HepG2 (cell line): Measurements from ENCODE around the gene GPR25. TPM values are rescaled to one million over a fixed set of nuclear protein-coding genes. Genes with fewer than 3 reads are reported as not detected.
A peak's percentile ranks its signal among the peaks of the same experiment; 100 is the strongest.

Source experiments
- ATAC-seq: fragments of 200-7000 bp; cut with Tn5 transposase; 3 replicates; pipeline ENCODE4 v1.9.1; 2020; ENCODE audit warnings: mild to moderate bottlenecking, moderate library complexity
- BruUV-seq: library from RNA; stranded (reverse); fragments of 400-500 nt; replicated peaks from 2 replicates; lab custom pipeline; 2021; lab: Mats Ljungman, UMichigan
- CTCF ChIA-PET: fragments of 300-600 bp; formaldehyde crosslinking; extraction: SDS; loops from one replicate; lab custom pipeline; 2021; ENCODE audit warnings: low total read pairs, inconsistent platforms, low intra/inter-chr PET ratio; lab: Yijun Ruan, JAX
- POLR2A ChIA-PET: fragments of 350-600 bp; sonication (Branson Sonifier 250); formaldehyde crosslinking; loops from one replicate; lab custom pipeline; 2020; ENCODE audit warnings: antibody characterized with exemption, inconsistent platforms; lab: Yijun Ruan, JAX
- DNase-seq: peaks from one replicate; pipeline ENCODE4 v3.0.0-alpha.2; 2015; ENCODE audit warnings: low spot score
- FAIRE-seq: peaks from 3 replicates; lab custom pipeline; 2011; peaks lifted over from hg19 to GRCh38; lab: Jason Lieb, UNC
- H2AFZ ChIP-seq: one replicate; pipeline ENCODE4 v1.6.1; 2011; ENCODE audit warnings: low read length, inconsistent platforms
- H3K27ac ChIP-seq: fragments of 300-600 bp; 3 replicates; pipeline ENCODE4 v1.8.0; 2011; ENCODE audit warnings: mixed run types, mild to moderate bottlenecking, mixed read lengths, low read length, inconsistent platforms; ENCODE audit not compliant: insufficient read depth; ENCODE audit errors: extremely low read length
- H3K27me3 ChIP-seq, 2 experiments: fragments of 200-600 bp in 1 of 2; 2 replicates in 1 of 2; 3 replicates in 1 of 2; pipeline versions ENCODE4 v1.6.0 to v1.8.0; 2011; ENCODE audit warnings: low read length in 2 of 2, mild to moderate bottlenecking in 2 of 2, moderate library complexity in 2 of 2, inconsistent platforms in 1 of 2; ENCODE audit not compliant: insufficient read depth in 2 of 2, control insufficient read depth in 1 of 2
- H3K36me3 ChIP-seq, 2 experiments: fragments of 200-600 bp in 1 of 2; replicated peaks in 1 of 2; 2 replicates in 1 of 2; 3 replicates in 1 of 2; pipeline versions ENCODE4 v1.5.1 to v1.8.0; 2011; ENCODE audit warnings: low read length in 2 of 2, inconsistent platforms in 1 of 2; ENCODE audit not compliant: insufficient read depth in 2 of 2, control insufficient read depth in 1 of 2
- H3K4me1 ChIP-seq: 2 replicates; pipeline ENCODE4 v1.5.1; 2012; ENCODE audit warnings: low read length, inconsistent platforms; ENCODE audit not compliant: insufficient read depth
- H3K4me2 ChIP-seq: 2 replicates; pipeline ENCODE4 v1.6.0; 2011; ENCODE audit warnings: low read depth, low read length, inconsistent platforms
- H3K4me3 ChIP-seq, 3 experiments: fragments of 200-600 bp in 1 of 3; sonication (generic), shearing (Covaris generic) in 1 of 3; replicated peaks in 1 of 3; 2 replicates each; pipeline ENCODE4 v1.5.1; 2011 to 2016; ENCODE audit warnings: low read length in 3 of 3, inconsistent platforms in 2 of 3, low read depth in 2 of 3, mild to moderate bottlenecking in 2 of 3, control low read depth in 1 of 3, mixed read lengths in 1 of 3; ENCODE audit not compliant: insufficient read depth in 1 of 3
- H3K79me2 ChIP-seq: one replicate; pipeline ENCODE4 v1.6.1; 2011; ENCODE audit warnings: low read length, inconsistent platforms; ENCODE audit not compliant: insufficient read depth
- H3K9ac ChIP-seq: 2 replicates; pipeline ENCODE4 v1.6.0; 2011; ENCODE audit warnings: mild to moderate bottlenecking, low read depth, low read length, inconsistent platforms; ENCODE audit not compliant: insufficient read depth
- H3K9me3 ChIP-seq: 2 replicates; pipeline ENCODE4 v1.5.1; 2012; ENCODE audit warnings: mild to moderate bottlenecking, low read length
- H4K20me1 ChIP-seq: 2 replicates; pipeline ENCODE4 v1.6.0; 2011; ENCODE audit warnings: inconsistent platforms, mild to moderate bottlenecking, low read length, moderate library complexity; ENCODE audit not compliant: insufficient read depth
- AKNA ChIP-seq: sonication (generic); formaldehyde crosslinking; IDR thresholded peaks from 2 replicates; pipeline ENCODE4 v1.4.0; 2020; ENCODE audit warnings: missing genetic modification reagents, borderline replicate concordance
- BHLHE40 ChIP-seq: IDR thresholded peaks from 2 replicates; pipeline ENCODE4 v1.6.1; 2011; ENCODE audit warnings: low read length, improper control_type of control experiment
- ELF3 ChIP-seq: IDR thresholded peaks from 2 replicates; pipeline ENCODE4 v1.6.1; 2016; ENCODE audit warnings: missing genetic modification reagents, missing compliant biosample characterization
- FUBP1 ChIP-seq: sonication (generic); formaldehyde crosslinking; IDR thresholded peaks from 2 replicates; pipeline ENCODE4 v1.5.1; 2020; ENCODE audit warnings: missing genetic modification reagents, mild to moderate bottlenecking, borderline replicate concordance
- HIVEP1 ChIP-seq: sonication (generic); formaldehyde crosslinking; IDR thresholded peaks from 2 replicates; pipeline ENCODE4 v1.4.0; 2020; ENCODE audit warnings: mild to moderate bottlenecking, missing genetic modification reagents
- KLF13 ChIP-seq: sonication (generic); formaldehyde crosslinking; IDR thresholded peaks from 2 replicates; pipeline ENCODE4 v1.4.0; 2020; ENCODE audit warnings: mild to moderate bottlenecking, missing genetic modification reagents
- MYPOP ChIP-seq: sonication (generic); formaldehyde crosslinking; IDR thresholded peaks from 2 replicates; pipeline ENCODE4 v1.8.1; 2023; ENCODE audit warnings: mild to moderate bottlenecking, moderate library complexity, missing genetic modification reagents
- RNF219 ChIP-seq: sonication (generic); formaldehyde crosslinking; IDR thresholded peaks from 2 replicates; pipeline ENCODE4 v1.5.0; 2020; ENCODE audit warnings: mild to moderate bottlenecking, missing genetic modification reagents
- TAF1 ChIP-seq: sonication (generic); formaldehyde crosslinking; IDR thresholded peaks from 2 replicates; pipeline ENCODE4 v1.4.0; 2020; ENCODE audit warnings: missing genetic modification reagents
- TCF7 ChIP-seq: sonication (generic); IDR thresholded peaks from 2 replicates; pipeline ENCODE4 v1.6.1; 2016; ENCODE audit warnings: antibody characterized with exemption, low read depth
- YEATS4 ChIP-seq: sonication (generic); formaldehyde crosslinking; IDR thresholded peaks from 2 replicates; pipeline ENCODE4 v1.4.0; 2020; ENCODE audit warnings: missing genetic modification reagents, borderline replicate concordance
- ZEB1 ChIP-seq: IDR thresholded peaks from 2 replicates; pipeline ENCODE4 v1.6.1; 2012; ENCODE audit warnings: mild to moderate bottlenecking, low read depth, inconsistent platforms; ENCODE audit not compliant: insufficient replicate concordance
- ZNF12 ChIP-seq: sonication (generic); formaldehyde crosslinking; IDR thresholded peaks from 2 replicates; pipeline ENCODE4 v1.5.0; 2020; ENCODE audit warnings: missing genetic modification reagents
- WGBS: methylation state at CpG from one replicate; pipeline ENCODE4 v1.1.6; 2017; ENCODE audit warnings: low lambda C conversion rate; 5-methylcytosine and 5-hydroxymethylcytosine counted together
- in situ Hi-C: cut with HindIII; loops from 2 replicates; pipeline ENCODE4 v1.10.0; 2017; ENCODE audit warnings: low pct_unique_long_range_greater_than_20kb; ENCODE audit not compliant: extremely low pct_ligation_motif_present
- intact Hi-C: fragments of 100-400 bp; cut with micrococcal nuclease; formaldehyde crosslinking; loops from one replicate; pipeline ENCODE4 v1.10.0; 2022; ENCODE audit not compliant: unreplicated experiment
- polyA plus RNA-seq, 8 experiments: library from polyadenylated mRNA; depleted of rRNA in 3 of 8; stranded (reverse) in 7 of 8; unstranded in 1 of 8; fragments of >200 nt; fragmentation: Illumina TruSeq in 4 of 8; extraction: Trizol in 4 of 8; gene quantifications; 2 replicates each; pipeline versions ENCODE4 v1.2.1 to v1.2.3, GENCODE V29; 2011 to 2016; ENCODE audit warnings: low read depth in 4 of 8, missing spikeins in 1 of 8, mixed read lengths in 1 of 8; ENCODE audit not compliant: insufficient read depth in 1 of 8
- total RNA-seq, 5 experiments: library from RNA; depleted of rRNA; stranded (reverse); fragments of >200 nt; fragmentation: Illumina TruSeq; extraction: Trizol; gene quantifications; 2 replicates each; pipeline ENCODE4 v1.2.3, GENCODE V29; 2016; ENCODE audit warnings: low read depth in 1 of 5

The GPR25 gene
- total and polyA plus RNA-seq, 2 of the 13 experiments (the other 11 are each of a cell fraction or from before 2014, with no cell fraction given) = not detected

DNA sequence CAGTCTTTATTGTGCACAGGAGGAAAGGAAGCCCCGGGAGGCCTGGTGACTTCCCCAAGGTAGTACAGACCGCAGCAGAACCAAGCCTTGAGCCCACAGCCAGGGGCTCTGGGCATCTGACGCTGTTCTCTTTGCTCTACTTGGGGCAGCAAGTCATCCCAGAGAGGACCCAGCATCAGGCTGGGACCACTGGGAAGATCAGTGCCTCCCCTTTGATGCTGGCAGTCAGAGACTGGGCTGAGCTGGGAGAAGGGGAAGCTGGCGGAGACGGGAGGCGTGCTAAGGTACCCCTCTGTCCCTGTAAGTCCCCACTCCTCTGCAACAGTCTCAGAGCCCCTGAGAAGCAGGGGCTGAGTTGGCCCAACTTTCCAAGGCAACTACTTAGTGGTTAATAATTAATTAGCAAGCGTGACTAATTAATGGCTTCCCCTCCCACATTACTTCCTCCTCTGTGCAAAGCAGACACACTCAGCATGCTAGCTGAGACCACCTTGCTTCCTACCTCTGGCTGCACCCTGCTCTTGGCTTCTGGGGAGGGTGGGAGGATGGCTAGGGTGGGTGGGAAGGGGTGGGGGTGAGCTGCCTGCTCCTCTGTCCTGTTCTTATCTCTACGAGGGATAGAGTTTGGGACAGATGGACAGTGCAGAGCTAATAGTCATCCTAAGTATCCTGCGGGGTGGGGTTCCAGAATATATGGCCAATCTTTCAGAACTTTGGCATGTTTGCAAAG is 23.2 kb downstream of the GPR25 start:
- FAIRE-seq (peak; percentile 79), ATAC-seq (peak; percentile 14), DNase-seq (peak; percentile 49)
- H3K79me2 ChIP-seq = peaks cover 19% of the 10 kb centered on the region
- in situ Hi-C loops (no loop called here), intact Hi-C loops (loop anchor here (1.0 to 10.0 kb wide), 2 partner anchors 9 to 219 kb away; partner anchors contain the start of gene CACNA1S)
- no TSS peak for BruUV-seq
- no peaks in the 10 kb centered on the region for H3K9me3 ChIP-seq
- H3K27ac ChIP-seq = peak overlapping the region; percentile 79
- POLR2A ChIA-PET = interaction anchor here (0.6 to 4.6 kb wide), 18 partner anchors 8 to 594 kb away, joined by 3 to 129 read pairs (median 4); partner anchors contain the start of gene DDX59
- H4K20me1 ChIP-seq = no peaks in the 10 kb centered on the region
- H3K9ac ChIP-seq = peak overlapping the region; percentile 76
- H3K27me3 ChIP-seq = no peaks in the 10 kb centered on the region
- peak overlapping the region; percentile 52 to 76 (median 61) for H3K4me3 ChIP-seq
- H3K4me1 ChIP-seq = peaks cover 89% of the 10 kb centered on the region
- H3K4me2 ChIP-seq = peak overlapping the region; percentile 87
- CTCF ChIA-PET = no interaction called here
- peaks cover 2 to 9% of the 10 kb centered on the region in 2 experiments; a peak in 3 of 5 replicates for H3K36me3 ChIP-seq
- WGBS = 0% methylated on average over 6 of the region's 9 CpGs
- no peak overlapping the region for H2AFZ ChIP-seq
- TF ChIP-seq ZNF12 (CRISPR knock-in tag) (no peak), TAF1 (CRISPR knock-in tag) (peak; percentile 47; the same call in 1 of the 2 replicates), AKNA (CRISPR knock-in tag) (no peak), RNF219 (CRISPR knock-in tag) (no peak), FUBP1 (CRISPR knock-in tag) (no peak), ZEB1 (no peak), TCF7 (no peak), YEATS4 (CRISPR knock-in tag) (no peak), HIVEP1 (CRISPR knock-in tag) (no peak), KLF13 (CRISPR knock-in tag) (no peak), MYPOP (CRISPR knock-in tag) (no peak), ELF3 (CRISPR knock-in tag) (0 out of 2 replicates have a peak, but pooled peaks have one; percentile 25), BHLHE40 (peak; percentile 28; the same call in 1 of the 2 replicates)
